Forelimb muscle (tissue), 1 donor: ENCODE data around the gene MRPL40. TPM values are rescaled to one million over a fixed set of nuclear protein-coding genes. Genes with fewer than 3 reads are reported as not detected.
"Not testable (repeated sequence)": the region's sequence is repeated elsewhere in the genome, so short reads cannot be mapped to it uniquely, and the experiment has no call there.

ENCODE experiments used
- DNase-seq: peaks from one replicate; pipeline ENCODE4 v3.0.0-alpha.2; 2013; ENCODE audit warnings: low read depth
- polyA plus RNA-seq: library from polyadenylated mRNA; unstranded; fragments of 120-200 nt; gene quantifications from one replicate; pipeline ENCODE4 v1.2.1, GENCODE V29; 2013; ENCODE audit not compliant: insufficient read length

MRPL40 gene
- polyA plus RNA-seq, 1 donor, result 29.0 TPM

- DNase-seq, result no peak
These were observed 8.3 kb downstream of the MRPL40 start for GRCh38 chr22:19440411-19441195.

GRCh38 chr22:19442166-19442565, 9.8 kb downstream of the MRPL40 start:
- DNase-seq, result no peak

GRCh38 chr22:19443544-19444211, 11.3 kb downstream of the MRPL40 start:
- DNase-seq, result no peak

- DNase-seq, result not testable (repeated sequence)
These were observed 13.1 kb downstream of the MRPL40 start for GRCh38 chr22:19445279-19445982.

GRCh38 chr22:19446603-19447329, 14.4 kb downstream of the MRPL40 start:
- no peak for DNase-seq

- DNase-seq, result peak; percentile 90
These were observed 15.2 kb downstream of the MRPL40 start, which contains the start of gene C22orf39 for GRCh38 chr22:19447330-19448075. Gene C22orf39 (minus strand): TSS chr22:19447711. CDS start chr22:19447688, 23 bp downstream.

GRCh38 chr22:19448076-19448607, 15.8 kb downstream of the MRPL40 start:
- DNase-seq, result no peak

- DNase-seq, result no peak
These were observed 16.5 kb downstream of the MRPL40 start for GRCh38 chr22:19448739-19449421.

- no peak for DNase-seq
These were observed 17.1 kb downstream of the MRPL40 start for GRCh38 chr22:19449422-19449767.

GRCh38 chr22:19450363-19451175, 18.2 kb downstream of the MRPL40 start:
- DNase-seq, result no peak

- DNase-seq, result no peak
These were observed 19.2 kb downstream of the MRPL40 start for GRCh38 chr22:19451570-19451969.

GRCh38 chr22:19453718-19454117, 21.4 kb downstream of the MRPL40 start:
- DNase-seq, result no peak

- no peak for DNase-seq
These were observed 21.8 kb downstream of the MRPL40 start for GRCh38 chr22:19454156-19454555.

GRCh38 chr22:19455033-19455432, 22.7 kb downstream of the MRPL40 start:
- no peak for DNase-seq

- DNase-seq, result no peak
These were observed 23.4 kb downstream of the MRPL40 start for GRCh38 chr22:19455585-19456370.

GRCh38 chr22:19456541-19456940, 24.2 kb downstream of the MRPL40 start:
- no peak for DNase-seq

GRCh38 chr22:19457828-19458428, 25.6 kb downstream of the MRPL40 start:
- DNase-seq, result no peak

GRCh38 chr22:19460036-19460435, 27.7 kb downstream of the MRPL40 start:
- no peak for DNase-seq
